Activated T-cell treated with anti-CD3 and anti-CD28 coated beads, Interleukin-2, amount 50 U/mL, for 1 hour (primary cell): ENCODE results near the gene ARL8A.

Experiments
- DNase-seq: peaks from one replicate; pipeline ENCODE4 v3.0.0-alpha.2; 2020

Gene ARL8A

GRCh38 chr1:202107801-202108731 is 36.5 kb downstream of the ARL8A start:
- DNase-seq = no peak

DNA sequence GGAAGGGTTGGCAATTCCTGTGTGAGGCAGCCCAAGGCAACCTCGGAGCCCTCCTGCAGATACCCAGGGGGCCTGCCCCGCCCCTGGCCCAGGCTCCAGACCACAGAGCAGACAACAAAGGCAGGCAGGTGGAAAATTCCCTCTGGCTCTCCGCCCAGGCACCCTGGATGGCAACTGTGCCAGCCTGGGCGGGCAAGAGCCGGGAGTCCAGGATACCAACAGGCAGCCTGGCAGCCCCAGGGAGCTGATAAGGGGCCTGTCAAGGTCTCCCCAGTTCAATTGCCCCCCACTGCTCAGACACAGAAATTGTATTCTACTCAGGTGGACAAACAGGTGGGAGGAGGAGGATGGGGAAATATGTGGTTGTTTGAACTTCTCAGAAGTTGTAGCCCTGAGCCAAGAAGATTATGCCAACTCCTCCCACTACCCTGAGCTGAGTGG is 37.2 kb downstream of the ARL8A start:
- no peak for DNase-seq

- DNase-seq = no peak
Measured at GRCh38 chr1:202106340-202107254, 37.9 kb downstream of the ARL8A start.

DNA sequence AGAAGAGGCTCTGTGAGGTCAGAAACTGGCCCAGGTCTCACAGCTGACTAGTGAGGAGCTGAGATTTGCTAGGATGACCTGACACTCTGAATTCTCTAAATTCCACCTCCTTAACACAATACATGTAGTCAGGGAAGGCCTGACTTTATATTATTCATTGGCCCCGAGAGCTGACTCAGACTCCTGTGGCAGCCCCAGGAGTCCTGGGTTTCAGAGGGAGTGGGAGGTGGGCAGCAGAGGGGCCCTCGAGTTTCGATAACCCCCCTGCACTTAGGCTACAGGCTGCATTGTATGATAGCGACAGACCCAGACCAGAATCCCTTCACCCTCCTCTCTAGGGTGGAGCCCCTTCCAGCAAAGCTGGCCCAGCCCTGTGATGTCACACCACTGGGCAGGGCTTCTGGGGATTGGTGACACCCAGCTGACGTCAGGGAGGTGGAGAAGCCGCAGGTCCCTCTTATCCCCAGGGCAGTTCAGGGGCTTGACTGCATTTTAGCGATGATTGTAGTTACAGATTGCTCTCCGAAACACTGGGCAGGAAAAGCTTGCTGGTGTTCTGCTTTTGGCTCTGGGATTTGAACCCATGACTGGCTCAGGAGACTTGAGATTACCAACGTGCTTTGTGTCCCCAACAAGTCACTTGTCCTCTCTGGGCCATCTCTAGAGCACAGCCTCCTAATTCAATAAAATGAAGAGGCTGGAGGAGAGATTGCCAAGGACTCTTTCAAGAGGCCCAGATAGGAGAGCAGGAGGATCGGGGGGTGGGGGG is 38.8 kb downstream of the ARL8A start:
- no peak for DNase-seq

DNA sequence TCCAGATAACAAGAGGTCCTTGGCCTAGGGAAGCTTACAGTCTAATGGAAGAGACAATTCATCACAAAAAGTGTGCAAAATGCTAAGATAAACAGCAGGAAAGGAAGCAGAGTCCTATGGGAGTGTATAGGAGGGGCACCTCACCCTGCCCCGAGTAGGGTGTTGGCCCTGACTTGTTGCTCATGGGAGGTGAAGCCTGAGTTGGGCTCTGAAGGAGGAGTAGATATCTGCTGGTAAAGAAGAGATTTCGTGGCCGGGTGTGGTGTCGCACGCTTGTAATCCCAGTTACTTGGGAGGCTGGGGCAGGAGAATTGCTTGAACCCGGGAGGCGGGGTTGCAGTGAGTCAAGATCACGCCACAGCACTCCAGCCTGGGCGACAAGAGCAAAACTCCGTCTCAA is 40.5 kb downstream of the ARL8A start:
- no peak for DNase-seq

DNA sequence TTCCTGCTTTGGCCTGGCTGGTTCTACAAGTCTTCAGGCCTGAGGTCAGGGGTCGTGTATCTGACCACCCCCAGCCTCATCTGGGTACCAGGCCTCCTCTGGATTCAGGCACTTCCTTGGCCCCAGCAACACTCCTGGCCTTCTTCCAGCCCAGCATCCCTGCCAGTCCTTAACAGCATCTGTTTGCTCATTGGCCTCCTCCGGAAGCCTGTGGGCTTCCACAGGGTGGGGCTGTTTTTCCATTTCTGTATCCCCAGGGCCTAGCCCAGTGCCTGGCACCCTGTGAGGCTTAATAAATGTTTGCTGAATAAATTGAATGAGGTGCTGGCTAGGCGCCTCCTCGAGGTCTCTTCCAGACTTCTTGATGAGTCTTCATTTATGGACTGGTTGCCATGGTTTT is 43.4 kb downstream of the ARL8A start:
- DNase-seq = no peak

- no peak for DNase-seq
Measured at GRCh38 chr1:202093858-202094257, 50.7 kb downstream of the ARL8A start.

DNA sequence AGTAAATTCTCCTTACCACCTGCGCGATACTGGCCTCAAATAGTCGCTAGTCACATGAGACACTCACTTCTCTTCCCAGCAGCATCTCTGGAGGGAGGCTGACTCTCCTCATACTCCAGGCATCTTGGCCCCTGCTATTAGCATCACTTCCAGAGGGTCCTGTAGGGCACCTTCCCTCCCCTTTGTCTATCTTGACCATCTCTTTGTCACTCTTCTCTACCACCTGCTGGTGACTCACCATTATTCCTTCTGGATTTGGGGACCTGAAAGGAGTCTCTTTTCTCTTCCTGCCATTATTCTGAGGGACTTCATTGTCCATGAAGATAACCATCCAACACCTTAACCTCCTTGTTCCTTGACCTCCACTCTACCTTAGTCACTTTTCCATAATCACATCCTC is 53.5 kb downstream of the ARL8A start:
- DNase-seq = no peak

- no peak for DNase-seq
Measured at GRCh38 chr1:202088206-202088605, 56.3 kb downstream of the ARL8A start.

GRCh38 chr1:202086579-202087350 is 57.8 kb downstream of the ARL8A start:
- no peak for DNase-seq

- DNase-seq = no peak
Measured at GRCh38 chr1:202085682-202086373, 58.7 kb downstream of the ARL8A start.

DNA sequence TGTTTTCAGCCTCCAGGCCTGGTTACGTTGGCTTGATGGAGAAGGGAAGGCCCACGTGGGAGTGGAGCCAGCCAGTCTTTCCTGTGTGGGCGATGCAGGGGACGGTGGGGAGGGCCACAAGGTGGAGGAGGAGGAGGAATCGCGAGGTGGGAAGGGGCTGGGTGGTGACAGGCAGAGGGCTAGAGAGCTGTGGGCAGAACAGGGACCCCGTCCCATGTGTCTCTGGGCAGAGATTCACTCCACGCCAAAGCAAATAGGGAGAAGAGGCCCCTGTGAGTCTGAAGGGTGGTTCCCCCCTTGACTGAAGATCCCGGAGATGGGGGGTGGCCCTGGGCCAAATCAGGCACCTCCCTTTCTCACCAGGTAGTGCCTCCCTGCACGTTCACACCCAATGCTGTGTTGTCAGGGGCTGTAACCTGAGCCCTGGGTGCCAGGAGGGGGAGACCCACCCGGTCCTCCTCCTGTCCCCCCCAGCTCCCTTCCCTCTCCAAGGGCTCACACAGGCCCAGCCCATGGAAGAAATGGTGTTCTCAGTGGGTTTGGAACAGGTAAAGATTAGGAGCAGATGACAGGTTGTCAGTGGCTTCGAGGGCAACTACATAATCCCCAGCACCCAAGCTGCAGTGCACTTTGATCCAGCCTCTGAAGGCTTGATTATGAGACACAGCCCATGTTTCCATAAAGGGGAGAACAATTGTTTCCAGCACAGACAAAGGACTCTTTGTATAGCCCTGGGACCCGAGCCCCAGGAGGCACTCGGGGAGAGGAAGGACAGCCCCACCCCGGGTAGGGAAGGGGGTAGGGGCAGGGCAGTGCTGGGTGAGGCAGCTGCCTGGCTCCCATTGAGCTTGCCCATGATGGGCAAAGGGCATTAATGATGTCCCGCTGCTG is 59.5 kb downstream of the ARL8A start:
- DNase-seq = no peak
